HEK293 (cell line): Measurements from ENCODE around the gene SLC12A3.

ENCODE experiments used
- CTCF ChIA-PET: fragments of 350-600 bp; formaldehyde crosslinking; extraction: SDS; loops from one replicate; lab custom pipeline; 2021; ENCODE audit warnings: antibody characterized with exemption; lab: Yijun Ruan, JAX
- POLR2A ChIA-PET: fragments of 300-600 bp; formaldehyde crosslinking; extraction: SDS; loops from one replicate; lab custom pipeline; 2020; ENCODE audit warnings: antibody characterized with exemption, inconsistent platforms; lab: Yijun Ruan, JAX
- H3K27ac ChIP-seq: fragments of 200-500 bp; sonication (Bioruptor generic); 2 replicates; pipeline ENCODE4 v1.5.1; 2014; ENCODE audit warnings: low read depth, low read length, control low read depth, inconsistent platforms; ENCODE audit errors: extremely low read depth
- H3K36me3 ChIP-seq, 2 experiments: fragments of 200-500 bp in 1 of 2; sonication (Bioruptor generic) in 1 of 2; 1 replicate in 1 of 2; 2 replicates in 1 of 2; pipeline ENCODE4 v1.5.1; 2014 to 2017; ENCODE audit warnings: inconsistent platforms in 2 of 2, low read length in 2 of 2; ENCODE audit not compliant: control insufficient read depth in 2 of 2, insufficient read depth in 1 of 2
- H3K4me1 ChIP-seq: fragments of 200-500 bp; sonication (Bioruptor generic); 2 replicates; pipeline ENCODE4 v1.5.1; 2014; ENCODE audit warnings: mild to moderate bottlenecking, low read length, inconsistent platforms; ENCODE audit not compliant: control insufficient read depth, insufficient read depth
- H3K4me3 ChIP-seq: 2 replicates; pipeline ENCODE4 v1.5.1; 2011; ENCODE audit warnings: low read depth, mild to moderate bottlenecking, control low read depth, low read length, moderate library complexity
- H3K9me3 ChIP-seq: fragments of 200-500 bp; sonication (Bioruptor generic); 2 replicates; pipeline ENCODE4 v1.5.1; 2014; ENCODE audit warnings: low read depth, low read length, inconsistent platforms; ENCODE audit not compliant: control insufficient read depth, insufficient read depth
- HIC1 ChIP-seq: fragments of 450-650 bp; formaldehyde crosslinking; IDR thresholded peaks from 2 replicates; pipeline ENCODE4 v1.5.1; 2016; ENCODE audit warnings: missing biosample characterization, missing genetic modification characterization
- PATZ1 ChIP-seq: fragments of 450-650 bp; formaldehyde crosslinking; IDR thresholded peaks from 2 replicates; pipeline ENCODE4 v1.5.1; 2016; ENCODE audit warnings: missing biosample characterization, missing genetic modification characterization
- SP3 ChIP-seq: fragments of 450-650 bp; formaldehyde crosslinking; IDR thresholded peaks from 2 replicates; pipeline ENCODE4 v1.5.1; 2016; ENCODE audit warnings: missing biosample characterization, missing genetic modification characterization
- ZBTB10 ChIP-seq: fragments of 450-650 bp; formaldehyde crosslinking; IDR thresholded peaks from 2 replicates; pipeline ENCODE4 v1.5.1; 2016; ENCODE audit warnings: missing biosample characterization, missing genetic modification characterization
- ZEB2 ChIP-seq: fragments of 450-650 bp; formaldehyde crosslinking; IDR thresholded peaks from 2 replicates; pipeline ENCODE4 v1.5.1; 2016; ENCODE audit warnings: missing biosample characterization, missing genetic modification characterization
- ZFHX2 ChIP-seq: fragments of 450-650 bp; formaldehyde crosslinking; conservative IDR thresholded peaks from 2 replicates; pipeline ENCODE4 v1.5.1; 2016; ENCODE audit warnings: missing biosample characterization, missing genetic modification characterization
- ZFP37 ChIP-seq: fragments of 450-650 bp; formaldehyde crosslinking; IDR thresholded peaks from 2 replicates; pipeline ENCODE4 v1.5.1; 2016; ENCODE audit warnings: missing biosample characterization, missing genetic modification characterization
- ZFP69B ChIP-seq: fragments of 450-650 bp; formaldehyde crosslinking; IDR thresholded peaks from 2 replicates; pipeline ENCODE4 v1.5.1; 2016; ENCODE audit warnings: missing biosample characterization, missing genetic modification characterization
- ZIC2 ChIP-seq: fragments of 450-650 bp; formaldehyde crosslinking; IDR thresholded peaks from 2 replicates; pipeline ENCODE4 v1.5.1; 2016; ENCODE audit warnings: missing biosample characterization, missing genetic modification characterization
- ZNF423 ChIP-seq: fragments of 450-650 bp; formaldehyde crosslinking; IDR thresholded peaks from 2 replicates; pipeline ENCODE4 v1.5.1; 2016; ENCODE audit warnings: missing biosample characterization, missing genetic modification characterization
- ZNF433 ChIP-seq: fragments of 450-650 bp; formaldehyde crosslinking; IDR thresholded peaks from 2 replicates; pipeline ENCODE4 v1.5.1; 2016; ENCODE audit warnings: missing biosample characterization, missing genetic modification characterization, low read depth
- ZNF626 ChIP-seq: fragments of 450-650 bp; sonication (Bioruptor Pico); formaldehyde crosslinking; IDR thresholded peaks from 2 replicates; pipeline ENCODE4 v1.5.1; 2018; ENCODE audit warnings: missing biosample characterization, missing genetic modification characterization, inconsistent platforms
- ZNF664 ChIP-seq: fragments of 450-650 bp; formaldehyde crosslinking; IDR thresholded peaks from 2 replicates; pipeline ENCODE4 v1.5.1; 2016; ENCODE audit warnings: missing biosample characterization, missing genetic modification characterization
- ZNF768 ChIP-seq: fragments of 450-650 bp; formaldehyde crosslinking; IDR thresholded peaks from 2 replicates; pipeline ENCODE4 v1.5.1; 2018; ENCODE audit warnings: missing biosample characterization, mild to moderate bottlenecking, missing genetic modification characterization
- ZNF791 ChIP-seq: fragments of 450-650 bp; formaldehyde crosslinking; IDR thresholded peaks from 2 replicates; pipeline ENCODE4 v1.5.1; 2016; ENCODE audit warnings: missing biosample characterization, missing genetic modification characterization
- TF ChIP-seq, protein P1 (sequence below): fragments of 450-650 bp; formaldehyde crosslinking; IDR thresholded peaks from 2 replicates; pipeline ENCODE4; 2016; ENCODE audit warnings: missing biosample characterization, missing genetic modification characterization

SLC12A3 gene

GRCh38 chr16:56941856-56942331 is 76.9 kb downstream of the SLC12A3 start:
- H3K9me3 ChIP-seq, result no peaks in the 10 kb centered on the region
- H3K27ac ChIP-seq, result no peak overlapping the region
- CTCF ChIA-PET, result interaction anchor here (1.4 to 1.7 kb wide), 4 partner anchors 9 to 75 kb away, joined by 3 to 11 read pairs (median 4); no protein-coding TSS in a partner anchor
- H3K4me1 ChIP-seq, result no peaks in the 10 kb centered on the region
- POLR2A ChIA-PET, result interaction anchor here (2.2 kb wide), 1 partner anchor 10 kb away, joined by 11 read pairs; the partner anchor contains the start of gene HERPUD1
- TF ChIP-seq ZNF626 (tag by site-specific recombination) (no peak), ZNF423 (tag by site-specific recombination) (no peak), ZNF433 (tag by site-specific recombination) (no peak), ZFP69B (tag by site-specific recombination) (no peak), ZNF791 (tag by site-specific recombination) (no peak), ZNF664 (tag by site-specific recombination) (peak; percentile 83), ZIC2 (tag by site-specific recombination) (peak; percentile 87)
- TF ChIP-seq, protein P1, sequence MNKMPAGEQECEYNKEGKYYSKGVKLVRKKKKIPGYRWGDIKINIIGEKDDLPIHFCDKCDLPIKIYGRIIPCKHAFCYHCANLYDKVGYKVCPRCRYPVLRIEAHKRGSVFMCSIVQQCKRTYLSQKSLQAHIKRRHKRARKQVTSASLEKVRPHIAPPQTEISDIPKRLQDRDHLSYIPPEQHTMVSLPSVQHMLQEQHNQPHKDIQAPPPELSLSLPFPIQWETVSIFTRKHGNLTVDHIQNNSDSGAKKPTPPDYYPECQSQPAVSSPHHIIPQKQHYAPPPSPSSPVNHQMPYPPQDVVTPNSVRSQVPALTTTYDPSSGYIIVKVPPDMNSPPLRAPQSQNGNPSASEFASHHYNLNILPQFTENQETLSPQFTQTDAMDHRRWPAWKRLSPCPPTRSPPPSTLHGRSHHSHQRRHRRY (tag by site-specific recombination), result no peak
- H3K4me3 ChIP-seq, result no peak overlapping the region
- peaks cover 35 to 83% of the 10 kb centered on the region in 2 experiments for H3K36me3 ChIP-seq

DNA sequence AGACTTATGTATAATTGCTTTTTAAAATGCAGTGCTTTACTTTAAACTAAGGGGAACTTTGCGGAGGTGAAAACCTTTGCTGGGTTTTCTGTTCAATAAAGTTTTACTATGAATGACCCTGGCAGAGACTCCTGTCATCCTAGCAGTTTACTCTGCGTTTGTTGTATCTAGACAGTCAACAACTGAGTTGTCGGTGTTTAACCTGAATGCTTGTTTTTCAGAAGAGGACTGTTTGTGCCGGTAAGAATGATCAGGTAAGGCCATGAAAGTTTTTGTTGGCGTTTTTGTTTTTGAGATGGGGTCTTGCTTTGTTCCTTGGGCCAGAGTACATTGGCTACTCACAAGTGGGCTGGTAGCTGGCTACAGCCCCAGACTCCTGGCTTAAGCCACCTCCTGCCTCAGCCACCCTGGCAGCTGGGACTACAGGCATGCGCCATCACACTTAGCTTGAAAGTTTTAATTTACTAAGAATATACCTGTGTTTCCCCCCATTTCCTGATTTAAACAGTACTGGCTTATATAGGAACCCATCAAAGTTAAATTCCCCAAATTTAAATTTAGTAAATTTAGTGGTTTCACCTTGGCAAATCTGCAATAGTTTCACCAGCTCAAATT is 78.9 kb downstream of the SLC12A3 start:
- H3K27ac ChIP-seq, result no peak overlapping the region
- POLR2A ChIA-PET, result interaction anchor here (4.2 kb wide), 1 partner anchor 11 kb away, joined by 16 read pairs; the partner anchor contains the start of gene HERPUD1
- H3K9me3 ChIP-seq, result no peaks in the 10 kb centered on the region
- H3K4me1 ChIP-seq, result no peaks in the 10 kb centered on the region
- H3K36me3 ChIP-seq, result peaks cover 28 to 65% of the 10 kb centered on the region in 2 experiments
- H3K4me3 ChIP-seq, result no peak overlapping the region
- TF ChIP-seq ZEB2, result no peak
- TF ChIP-seq ZFP37 (tag by site-specific recombination), result no peak
- TF ChIP-seq ZFHX2 (tag by site-specific recombination), result no peak
- TF ChIP-seq HIC1, result no peak
- TF ChIP-seq PATZ1 (tag by site-specific recombination), result no peak
- no peak for TF ChIP-seq ZBTB10 (tag by site-specific recombination)
- TF ChIP-seq ZNF768 (tag by site-specific recombination), result no peak
- no peak for TF ChIP-seq SP3 (tag by site-specific recombination)
- CTCF ChIA-PET, result interaction anchor here (0.6 to 1.7 kb wide), 4 partner anchors 7 to 148 kb away, joined by 3 to 10 read pairs (median 4); partner anchors contain the start of gene CPNE2
